Tibial nerve (tissue), 3 donors: ENCODE measurements around the gene LCNL1.

Source experiments
- CTCF ChIP-seq, 5 experiments: fragments of 200-600 bp in 3 of 5; fragments of 450-650 bp in 2 of 5; sonication (generic) in 3 of 5; IDR thresholded peaks; one replicate each; pipeline ENCODE4 v1.5.1; 2016 to 2019; ENCODE audit warnings: antibody characterized with exemption in 5 of 5, mild to moderate bottlenecking in 3 of 5, moderate library complexity in 2 of 5
- POLR2A ChIP-seq, 2 donors: fragments of 450-650 bp; IDR thresholded peaks; one replicate each; pipeline ENCODE4 v1.6.1; 2017; ENCODE audit warnings: antibody characterized with exemption in 2 of 2, mild to moderate bottlenecking in 2 of 2, moderate library complexity in 2 of 2

GRCh38 chr9:137021979-137022661, 39.3 kb downstream of the LCNL1 start:
- no peak for TF ChIP-seq POLR2A (IDR thresholded peaks at IDR 0.05)
- no peak for TF ChIP-seq CTCF (IDR thresholded peaks at IDR 0.05)
